ENCODE data around the gene ANKRD34A. TPM values are rescaled to one million over a fixed set of nuclear protein-coding genes. Genes with fewer than 3 reads are reported as not detected.

Gene ANKRD34A
- total RNA-seq, 2 donors from 2014 or later, result 1.6 to 2.4 TPM

DNA sequence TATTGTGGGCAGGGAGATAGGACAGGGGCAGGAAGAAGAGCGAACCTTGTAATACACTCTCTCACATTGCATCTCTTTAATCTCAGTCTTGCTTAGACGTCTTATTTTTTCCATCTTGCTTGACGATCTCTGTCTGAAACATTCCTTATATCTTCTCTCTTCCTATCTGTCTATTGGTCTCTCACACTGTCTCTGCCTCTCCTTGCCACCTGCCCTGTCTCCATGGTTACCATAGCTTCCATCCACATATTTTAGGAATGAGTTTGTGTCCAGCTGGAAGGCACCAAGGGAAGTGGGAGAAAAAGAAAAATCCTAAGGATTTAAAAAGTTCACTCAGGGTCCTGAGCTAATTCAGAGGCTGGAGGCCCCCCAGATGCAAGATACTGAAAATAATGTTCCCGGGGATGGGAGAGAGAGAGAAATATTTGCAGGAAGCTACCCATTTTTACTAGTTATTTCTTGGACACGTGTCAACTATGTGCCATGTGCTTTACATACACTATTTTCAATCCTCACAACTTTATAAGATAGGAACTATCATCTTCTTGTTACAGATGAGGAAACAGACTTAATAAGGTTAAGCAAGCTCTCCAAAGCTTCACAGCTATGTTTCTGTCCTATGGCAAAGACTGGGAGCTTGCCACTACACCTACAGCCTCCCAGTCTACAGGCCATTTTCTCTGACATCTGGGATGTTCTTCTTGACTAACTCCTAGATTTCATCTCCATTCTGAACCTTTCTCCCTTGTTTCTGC lies 933 bp downstream of the ANKRD34A start:
- H3K9me3 ChIP-seq, result no peaks in the 10 kb centered on the region
- WGBS, result 36% methylated on average over 5 of the region's 5 CpGs
- intact Hi-C loops (cut with DNase I), result loop anchor here (5.0 kb wide), 2 partner anchors 46 to 74 kb away; partner anchors contain the start of gene PEX11B
- H3K27me3 ChIP-seq (replicated peaks; ENCODE audit: insufficient read depth), result no peaks in the 10 kb centered on the region
- H3K4me1 ChIP-seq (replicated peaks), result peaks cover 5% of the 10 kb centered on the region
- no peak for TF ChIP-seq POLR2A (IDR thresholded peaks at IDR 0.05)
- TF ChIP-seq POLR2AphosphoS5 (IDR thresholded peaks at IDR 0.05), result no peak
- peak overlapping the region; percentile 84 to 89 for H3K27ac ChIP-seq
- H3K4me3 ChIP-seq, result peak overlapping the region; percentile 42 to 46
- DNase-seq (ENCODE audit: low spot score), result no peak
- H3K36me3 ChIP-seq, result no peaks in the 10 kb centered on the region

DNA sequence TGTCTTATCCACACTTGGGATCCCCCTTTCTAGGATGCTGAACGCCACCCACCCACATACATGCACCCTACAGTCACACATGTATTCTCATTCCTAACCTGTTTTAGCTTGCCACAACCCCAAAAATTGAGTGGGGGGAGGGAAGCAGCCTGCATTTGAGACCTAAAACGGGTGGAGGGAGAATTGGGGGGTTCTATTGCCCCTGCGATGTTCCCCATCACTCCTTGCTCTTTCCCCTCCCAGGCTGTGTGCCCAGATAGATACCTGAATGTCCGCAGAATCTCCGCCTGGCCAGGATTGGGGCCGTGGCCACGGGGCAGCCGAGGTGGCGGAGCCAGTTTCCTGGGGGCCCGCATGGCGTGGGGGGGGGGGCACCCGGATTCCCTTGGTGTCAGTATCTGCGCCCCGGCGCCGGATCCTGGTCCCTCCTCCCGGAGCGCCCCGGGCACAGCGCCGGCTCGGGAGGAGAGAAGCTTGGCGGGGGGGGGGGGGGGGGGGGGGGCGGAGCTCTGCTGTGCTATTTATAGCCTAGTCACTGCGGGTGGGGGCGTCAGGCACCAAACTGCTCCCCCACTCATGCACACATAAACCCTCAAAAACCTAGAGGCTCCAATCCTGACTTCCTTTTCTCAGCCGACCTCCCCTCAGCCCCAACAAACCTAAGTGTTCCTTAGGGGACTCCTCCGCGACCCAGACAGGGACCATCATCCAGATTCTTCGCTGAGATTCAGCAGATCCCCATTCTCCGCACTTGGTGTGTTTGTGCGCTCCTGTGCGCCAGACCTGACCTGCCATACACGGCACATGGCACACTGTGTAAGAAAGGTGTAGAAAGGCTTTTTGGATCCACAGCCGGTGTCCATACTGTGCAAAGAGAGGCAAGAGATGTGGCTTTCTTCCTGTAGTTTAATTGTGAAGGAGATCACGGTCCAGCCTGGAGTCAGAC lies 1.9 kb downstream of the ANKRD34A start:
- Histone ChIP-seq H3K4me3 (peak overlapping the region; percentile 47 to 52), H3K4me1 (replicated peaks) (peaks cover 5% of the 10 kb centered on the region), H3K27me3 (replicated peaks; ENCODE audit: insufficient read depth) (no peaks in the 10 kb centered on the region), H3K9me3 (no peaks in the 10 kb centered on the region), H3K36me3 (no peaks in the 10 kb centered on the region), H3K27ac (peak overlapping the region; percentile 84)
- intact Hi-C loops (cut with DNase I), result loop anchor here (5.0 kb wide), 2 partner anchors 45 to 75 kb away; partner anchors contain the start of gene PEX11B
- TF ChIP-seq, protein P1, sequence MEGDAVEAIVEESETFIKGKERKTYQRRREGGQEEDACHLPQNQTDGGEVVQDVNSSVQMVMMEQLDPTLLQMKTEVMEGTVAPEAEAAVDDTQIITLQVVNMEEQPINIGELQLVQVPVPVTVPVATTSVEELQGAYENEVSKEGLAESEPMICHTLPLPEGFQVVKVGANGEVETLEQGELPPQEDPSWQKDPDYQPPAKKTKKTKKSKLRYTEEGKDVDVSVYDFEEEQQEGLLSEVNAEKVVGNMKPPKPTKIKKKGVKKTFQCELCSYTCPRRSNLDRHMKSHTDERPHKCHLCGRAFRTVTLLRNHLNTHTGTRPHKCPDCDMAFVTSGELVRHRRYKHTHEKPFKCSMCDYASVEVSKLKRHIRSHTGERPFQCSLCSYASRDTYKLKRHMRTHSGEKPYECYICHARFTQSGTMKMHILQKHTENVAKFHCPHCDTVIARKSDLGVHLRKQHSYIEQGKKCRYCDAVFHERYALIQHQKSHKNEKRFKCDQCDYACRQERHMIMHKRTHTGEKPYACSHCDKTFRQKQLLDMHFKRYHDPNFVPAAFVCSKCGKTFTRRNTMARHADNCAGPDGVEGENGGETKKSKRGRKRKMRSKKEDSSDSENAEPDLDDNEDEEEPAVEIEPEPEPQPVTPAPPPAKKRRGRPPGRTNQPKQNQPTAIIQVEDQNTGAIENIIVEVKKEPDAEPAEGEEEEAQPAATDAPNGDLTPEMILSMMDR (IDR thresholded peaks at IDR 0.05), result no peak
- TF ChIP-seq POLR2AphosphoS5 (IDR thresholded peaks at IDR 0.05), result no peak
- peak; percentile 57 for DNase-seq (ENCODE audit: low spot score)
- 9% methylated on average over 34 of the region's 36 CpGs for WGBS

DNA sequence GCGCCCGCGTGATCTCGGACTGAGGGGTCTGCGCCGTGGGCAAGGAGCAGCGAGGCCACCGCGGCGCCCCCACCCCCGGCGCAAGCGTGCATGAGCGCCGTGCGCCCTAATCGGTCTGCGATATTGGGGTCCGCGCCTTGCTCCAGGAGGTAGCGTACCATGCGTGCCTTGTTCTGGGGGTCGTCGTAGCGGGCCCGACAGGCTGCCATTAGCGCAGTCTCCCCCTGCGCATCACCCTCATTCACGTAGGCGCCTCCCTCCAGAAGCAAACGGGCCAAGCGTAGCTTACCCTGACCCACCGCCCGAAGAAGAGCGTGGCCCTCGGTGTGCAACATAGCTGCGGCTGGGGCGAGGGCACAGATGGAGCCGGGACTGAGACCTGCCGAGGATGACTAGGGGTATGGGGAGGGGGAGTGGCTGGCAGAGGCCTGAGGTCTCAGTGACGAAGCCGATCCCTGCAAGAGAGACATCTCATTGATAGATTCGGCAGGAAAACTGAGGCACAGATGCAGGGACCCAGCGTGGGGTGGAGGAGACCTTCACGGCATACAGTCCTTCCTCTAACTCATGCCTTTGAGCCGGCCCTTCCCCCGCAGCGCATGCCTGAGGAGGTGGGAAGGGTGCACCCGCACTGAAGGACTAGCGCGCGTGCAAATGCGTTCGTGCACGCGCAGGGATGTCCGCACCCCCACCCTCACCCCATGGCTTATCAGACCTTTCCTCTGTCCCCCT lies 2.8 kb downstream of the ANKRD34A start:
- no peak for DNase-seq (ENCODE audit: low spot score)

DNA sequence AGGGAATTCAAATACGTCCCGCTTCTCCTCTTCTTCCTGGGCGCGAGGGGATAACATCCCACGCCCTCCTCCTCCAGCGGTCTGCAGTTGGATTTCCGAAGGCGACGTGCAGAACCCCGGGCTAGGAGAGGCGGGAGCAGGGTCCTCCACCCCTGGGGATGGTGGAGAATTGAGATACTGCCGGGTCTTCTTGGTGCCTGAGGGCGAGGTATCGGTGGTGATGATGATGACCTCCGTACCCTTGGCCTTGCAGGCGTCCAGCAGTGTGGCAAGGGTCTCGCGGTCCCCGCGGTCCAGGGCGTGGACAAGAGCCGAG lies 3.3 kb downstream of the ANKRD34A start:
- Histone ChIP-seq H3K27me3 (replicated peaks; ENCODE audit: insufficient read depth) (no peaks in the 10 kb centered on the region), H3K4me3 (peak overlapping the region; percentile 47 to 52), H3K27ac (peak overlapping the region; percentile 84), H3K36me3 (no peaks in the 10 kb centered on the region), H3K4me1 (replicated peaks) (peaks cover 5% of the 10 kb centered on the region), H3K9me3 (no peaks in the 10 kb centered on the region)
- TF ChIP-seq POLR2A (IDR thresholded peaks at IDR 0.05) (no peak), POLR2AphosphoS5 (IDR thresholded peaks at IDR 0.05) (no peak)
- TF ChIP-seq, protein P1 (IDR thresholded peaks at IDR 0.05), result no peak
- 2% methylated on average over 18 of the region's 22 CpGs for WGBS
- intact Hi-C loops (cut with DNase I), result loop anchor here (5.0 kb wide), 2 partner anchors 44 to 76 kb away; partner anchors contain the start of gene PEX11B
- no peak for DNase-seq (ENCODE audit: low spot score)

More for the DNA sequence above, 2.8 kb downstream of the ANKRD34A start:
- peaks cover 5% of the 10 kb centered on the region for H3K4me1 ChIP-seq (replicated peaks)
- H3K27me3 ChIP-seq (replicated peaks; ENCODE audit: insufficient read depth), result no peaks in the 10 kb centered on the region
- peak overlapping the region; percentile 84 for H3K27ac ChIP-seq
- H3K36me3 ChIP-seq, result no peaks in the 10 kb centered on the region
- H3K9me3 ChIP-seq, result no peaks in the 10 kb centered on the region
- intact Hi-C loops (cut with DNase I), result loop anchor here (5.0 kb wide), 2 partner anchors 44 to 76 kb away; partner anchors contain the start of gene PEX11B
- no peak for TF ChIP-seq POLR2A (IDR thresholded peaks at IDR 0.05)
- peak; percentile 11 for TF ChIP-seq POLR2AphosphoS5 (IDR thresholded peaks at IDR 0.05)
- H3K4me3 ChIP-seq, result peak overlapping the region; percentile 47 to 52
- 2% methylated on average over 39 of the region's 57 CpGs for WGBS

DNA sequence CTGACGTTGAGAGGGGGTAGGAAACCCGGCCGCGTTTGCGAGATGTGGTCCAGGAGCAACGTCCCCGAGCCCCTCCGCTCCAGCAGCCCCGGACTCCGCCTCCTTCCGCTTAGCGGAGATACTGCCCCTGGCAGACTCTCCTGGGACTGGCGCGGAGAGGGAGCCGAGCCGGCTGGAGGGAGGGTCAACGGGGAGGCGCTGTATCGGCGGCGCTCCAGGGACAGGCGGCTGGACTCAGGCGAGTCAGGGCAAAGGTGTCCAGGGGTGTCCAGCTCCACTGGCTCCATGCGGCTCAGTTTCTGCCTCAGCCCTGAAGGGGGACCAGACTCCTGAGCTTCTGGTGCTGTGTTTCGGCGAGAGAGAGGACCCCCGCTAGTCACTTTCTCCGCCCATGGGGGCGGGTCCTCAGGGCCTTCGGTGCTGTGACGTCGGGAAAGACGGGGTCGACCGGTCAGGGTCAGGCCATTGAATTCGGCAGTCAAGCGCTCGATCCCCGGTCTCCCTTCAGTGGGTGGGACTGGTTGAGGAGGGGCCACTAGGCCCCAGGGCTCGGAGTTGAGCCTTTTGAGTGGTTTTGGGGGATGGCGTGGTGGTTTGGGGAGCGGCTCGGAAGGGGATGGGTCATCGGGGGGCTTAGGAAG lies 3.8 kb downstream of the ANKRD34A start:
- TF ChIP-seq, protein P1 (IDR thresholded peaks at IDR 0.05), result peak in 2 of 4 experiments; percentile 13 to 22
- TF ChIP-seq POLR2AphosphoS5 (IDR thresholded peaks at IDR 0.05) (peak; percentile 70), POLR2A (IDR thresholded peaks at IDR 0.05) (peak; percentile 46)
- peak overlapping the region; percentile 47 to 52 for H3K4me3 ChIP-seq
- DNase-seq (ENCODE audit: low spot score), result peak; percentile 63
- no peaks in the 10 kb centered on the region for H3K27me3 ChIP-seq (replicated peaks; ENCODE audit: insufficient read depth)
- H3K4me1 ChIP-seq (replicated peaks), result peaks cover 4% of the 10 kb centered on the region
- H3K27ac ChIP-seq, result peak overlapping the region; percentile 84
- 3% methylated on average over 42 of the region's 44 CpGs for WGBS
- no peaks in the 10 kb centered on the region for H3K36me3 ChIP-seq
- intact Hi-C loops (cut with DNase I), result loop anchor here (5.0 kb wide), 2 partner anchors 43 to 77 kb away; partner anchors contain the start of gene PEX11B
- H3K9me3 ChIP-seq, result no peaks in the 10 kb centered on the region
